SU-DHL-6 (cell line): ENCODE results near the gene POLR2F.

ENCODE experiments used
- EZH2phosphoT487 ChIP-seq: fragments of 200-600 bp; sonication (generic), shearing (Covaris generic); conservative IDR thresholded peaks from 2 replicates; pipeline ENCODE4 v1.6.1; 2018; ENCODE audit warnings: mild to moderate bottlenecking, antibody characterized with exemption, low read length, moderate library complexity, mixed read lengths
- TF ChIP-seq, protein P1 (sequence below): fragments of 200-600 bp; sonication (generic); IDR thresholded peaks from one replicate; pipeline ENCODE4 v1.5.1; 2017; ENCODE audit warnings: antibody characterized with exemption, mild to moderate bottlenecking, low read length, moderate library complexity; ENCODE audit not compliant: insufficient read depth, poor library complexity, severe bottlenecking

DNA sequence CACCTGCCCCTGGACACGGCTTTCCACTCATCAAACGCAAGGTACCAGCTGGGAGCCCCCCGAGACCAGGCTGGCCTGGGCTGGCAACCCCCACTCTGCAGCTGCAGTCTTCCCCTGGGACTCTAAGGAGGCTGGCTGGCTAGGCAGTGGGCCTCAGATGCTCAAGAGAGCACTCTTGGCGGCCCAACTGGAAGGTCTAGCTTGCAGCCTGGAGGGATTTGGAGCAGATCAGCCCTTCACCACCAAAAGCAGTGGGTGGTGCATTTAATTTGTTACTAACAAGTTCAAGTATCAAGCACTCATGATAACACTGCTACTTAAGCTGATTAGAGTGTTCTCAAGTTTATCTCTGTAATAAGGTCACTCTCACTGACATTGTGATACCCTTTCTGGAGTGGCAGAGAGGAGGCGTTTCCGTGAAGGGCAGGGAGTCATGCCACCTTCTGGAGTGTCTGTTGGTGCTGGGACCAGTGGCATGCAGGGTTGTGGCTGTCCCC, 21.6 kb upstream of the POLR2F start:
- no peak for TF ChIP-seq EZH2phosphoT487
- TF ChIP-seq, protein P1, sequence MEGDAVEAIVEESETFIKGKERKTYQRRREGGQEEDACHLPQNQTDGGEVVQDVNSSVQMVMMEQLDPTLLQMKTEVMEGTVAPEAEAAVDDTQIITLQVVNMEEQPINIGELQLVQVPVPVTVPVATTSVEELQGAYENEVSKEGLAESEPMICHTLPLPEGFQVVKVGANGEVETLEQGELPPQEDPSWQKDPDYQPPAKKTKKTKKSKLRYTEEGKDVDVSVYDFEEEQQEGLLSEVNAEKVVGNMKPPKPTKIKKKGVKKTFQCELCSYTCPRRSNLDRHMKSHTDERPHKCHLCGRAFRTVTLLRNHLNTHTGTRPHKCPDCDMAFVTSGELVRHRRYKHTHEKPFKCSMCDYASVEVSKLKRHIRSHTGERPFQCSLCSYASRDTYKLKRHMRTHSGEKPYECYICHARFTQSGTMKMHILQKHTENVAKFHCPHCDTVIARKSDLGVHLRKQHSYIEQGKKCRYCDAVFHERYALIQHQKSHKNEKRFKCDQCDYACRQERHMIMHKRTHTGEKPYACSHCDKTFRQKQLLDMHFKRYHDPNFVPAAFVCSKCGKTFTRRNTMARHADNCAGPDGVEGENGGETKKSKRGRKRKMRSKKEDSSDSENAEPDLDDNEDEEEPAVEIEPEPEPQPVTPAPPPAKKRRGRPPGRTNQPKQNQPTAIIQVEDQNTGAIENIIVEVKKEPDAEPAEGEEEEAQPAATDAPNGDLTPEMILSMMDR, result no peak
